Smooth muscle cell (in vitro differentiated cells): ENCODE results near the gene FPGS. TPM values are rescaled to one million over a fixed set of nuclear protein-coding genes. Genes with fewer than 3 reads are reported as not detected.

Experiments used
- DNase-seq: peaks from one replicate; lab custom pipeline; 2025; ENCODE audit not compliant: unreplicated experiment; lab: John Stamatoyannopoulos, UW
- H2AFZ ChIP-seq: fragments of 200-600 bp; sonication (generic); 2 replicates; pipeline ENCODE4 v1.6.0; 2016; ENCODE audit warnings: antibody characterized with exemption, low read depth, mild to moderate bottlenecking
- H3F3A ChIP-seq: fragments of 200-600 bp; sonication (generic); 2 replicates; pipeline ENCODE4 v1.6.0; 2017; ENCODE audit warnings: antibody characterized with exemption, low read depth
- H3K27ac ChIP-seq: fragments of 200-600 bp; sonication (generic); 2 replicates; pipeline ENCODE4 v1.5.1; 2016; ENCODE audit warnings: low read depth, mild to moderate bottlenecking
- H3K27me3 ChIP-seq: fragments of 200-600 bp; sonication (generic); 2 replicates; pipeline ENCODE4 v1.6.1; 2016; ENCODE audit warnings: low read depth, mild to moderate bottlenecking
- H3K36me3 ChIP-seq: fragments of 200-600 bp; sonication (generic); 2 replicates; pipeline ENCODE4 v1.5.1; 2016; ENCODE audit warnings: low read depth
- H3K4me1 ChIP-seq: fragments of 200-600 bp; sonication (generic); 2 replicates; pipeline ENCODE4 v1.5.1; 2016; ENCODE audit warnings: low read depth
- H3K4me2 ChIP-seq: fragments of 200-600 bp; sonication (generic); 2 replicates; pipeline ENCODE4 v1.6.0; 2016; ENCODE audit warnings: mild to moderate bottlenecking
- H3K4me3 ChIP-seq: fragments of 200-600 bp; sonication (generic); 2 replicates; pipeline ENCODE4 v1.5.1; 2016; ENCODE audit warnings: mild to moderate bottlenecking
- H3K79me2 ChIP-seq: fragments of 200-600 bp; sonication (generic); 2 replicates; pipeline ENCODE4 v1.6.0; 2016; ENCODE audit warnings: low read depth, mild to moderate bottlenecking
- H3K9ac ChIP-seq: fragments of 200-600 bp; sonication (generic); 2 replicates; pipeline ENCODE4 v1.6.0; 2016; ENCODE audit warnings: low read depth
- H3K9me3 ChIP-seq: fragments of 200-600 bp; sonication (generic); replicated peaks from 2 replicates; pipeline ENCODE4 v1.5.1; 2016; ENCODE audit warnings: low read depth
- H4K20me1 ChIP-seq: fragments of 200-600 bp; sonication (generic); 2 replicates; pipeline ENCODE4 v1.6.0; 2016; ENCODE audit warnings: low read depth
- WGBS: methylation state at CpG from one replicate; pipeline ENCODE4 v1.1.7; 2016; ENCODE audit warnings: low lambda C conversion rate; 5-methylcytosine and 5-hydroxymethylcytosine counted together
- polyA plus RNA-seq: library from polyadenylated mRNA; unstranded; fragments of >200 nt; fragmentation: Nextera tagmentation; extraction: Ambion mirVana; gene quantifications from 2 replicates; pipeline ENCODE4 v1.2.1, GENCODE V29; 2016
- total RNA-seq: library from RNA; depleted of rRNA; stranded (reverse); fragments of >200 nt; gene quantifications from 2 replicates; pipeline ENCODE4 v1.2.3, GENCODE V29; 2014
- TF ChIP-seq, protein P1 (sequence below): fragments of 200-600 bp; sonication (generic); IDR thresholded peaks from 2 replicates; pipeline ENCODE4 v1.5.1; 2017; ENCODE audit warnings: borderline replicate concordance, mild to moderate bottlenecking, antibody characterized with exemption; ENCODE audit not compliant: insufficient read depth, poor library complexity, severe bottlenecking

Gene FPGS
- total and polyA plus RNA-seq, 2 experiments from 2014 or later: 12.9 to 34.9 TPM

- no peaks in the 10 kb centered on the region for H3K36me3 ChIP-seq
- peaks cover 4% of the 10 kb centered on the region for H3K4me1 ChIP-seq
- H3K27ac ChIP-seq: peak overlapping the region; percentile 40
- peak overlapping the region; percentile 36 for H3K9ac ChIP-seq
- no peaks in the 10 kb centered on the region for H3K27me3 ChIP-seq
- WGBS: 6% methylated on average over 34 of the region's 34 CpGs
- peak overlapping the region; percentile 36 for H3K4me3 ChIP-seq
- H3K79me2 ChIP-seq: no peaks in the 10 kb centered on the region
- H2AFZ ChIP-seq: peak overlapping the region; percentile 53
- peak; percentile 32 for DNase-seq
- H3F3A ChIP-seq: no peaks in the 10 kb centered on the region
- H3K9me3 ChIP-seq: no peaks in the 10 kb centered on the region
- H3K4me2 ChIP-seq: peak overlapping the region; percentile 83
- TF ChIP-seq, protein P1, sequence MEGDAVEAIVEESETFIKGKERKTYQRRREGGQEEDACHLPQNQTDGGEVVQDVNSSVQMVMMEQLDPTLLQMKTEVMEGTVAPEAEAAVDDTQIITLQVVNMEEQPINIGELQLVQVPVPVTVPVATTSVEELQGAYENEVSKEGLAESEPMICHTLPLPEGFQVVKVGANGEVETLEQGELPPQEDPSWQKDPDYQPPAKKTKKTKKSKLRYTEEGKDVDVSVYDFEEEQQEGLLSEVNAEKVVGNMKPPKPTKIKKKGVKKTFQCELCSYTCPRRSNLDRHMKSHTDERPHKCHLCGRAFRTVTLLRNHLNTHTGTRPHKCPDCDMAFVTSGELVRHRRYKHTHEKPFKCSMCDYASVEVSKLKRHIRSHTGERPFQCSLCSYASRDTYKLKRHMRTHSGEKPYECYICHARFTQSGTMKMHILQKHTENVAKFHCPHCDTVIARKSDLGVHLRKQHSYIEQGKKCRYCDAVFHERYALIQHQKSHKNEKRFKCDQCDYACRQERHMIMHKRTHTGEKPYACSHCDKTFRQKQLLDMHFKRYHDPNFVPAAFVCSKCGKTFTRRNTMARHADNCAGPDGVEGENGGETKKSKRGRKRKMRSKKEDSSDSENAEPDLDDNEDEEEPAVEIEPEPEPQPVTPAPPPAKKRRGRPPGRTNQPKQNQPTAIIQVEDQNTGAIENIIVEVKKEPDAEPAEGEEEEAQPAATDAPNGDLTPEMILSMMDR: no peak
- H4K20me1 ChIP-seq: no peaks in the 10 kb centered on the region
Measured at GRCh38 chr9:127828262-127829031, 25.8 kb downstream of the FPGS start.

DNA sequence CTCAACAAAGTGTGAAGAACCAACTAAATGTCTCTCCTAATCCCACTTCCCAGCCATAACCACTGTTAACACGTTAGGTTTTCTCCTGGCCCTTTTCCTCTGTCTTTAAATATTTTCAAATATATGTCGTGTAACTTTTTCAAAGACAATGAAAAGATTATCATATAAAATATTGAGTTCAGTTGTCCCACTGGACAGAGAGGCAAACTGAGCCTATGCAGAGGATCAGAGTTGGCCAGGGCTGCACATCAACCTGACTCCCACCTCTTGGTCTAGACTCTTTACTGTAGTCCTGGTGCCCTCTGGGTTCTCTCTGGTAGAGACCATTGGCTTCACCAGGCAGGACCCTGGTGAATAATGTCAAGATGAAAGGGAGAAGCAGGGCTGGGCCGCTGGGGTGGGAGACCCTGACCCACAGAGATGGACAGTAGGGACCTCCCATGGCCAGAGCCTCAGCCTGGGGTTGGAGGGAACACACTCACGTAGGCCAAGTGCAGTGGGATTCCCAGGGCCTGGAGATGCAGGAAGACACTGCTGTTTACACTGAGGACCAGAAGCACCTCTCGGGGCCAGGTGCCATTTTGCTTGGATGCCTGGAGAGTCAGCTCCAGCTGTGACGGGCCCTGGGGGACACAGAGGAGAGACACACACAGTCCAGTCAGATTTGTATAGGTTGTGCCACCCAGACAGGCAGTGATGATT, 26.7 kb downstream of the FPGS start:
- 84% methylated on average over 6 of the region's 6 CpGs for WGBS
- H3K4me3 ChIP-seq: no peak overlapping the region
- no peak overlapping the region for H3K9ac ChIP-seq
- no peak overlapping the region for H3K4me2 ChIP-seq
- no peaks in the 10 kb centered on the region for H3F3A ChIP-seq
- peaks cover 4% of the 10 kb centered on the region for H3K4me1 ChIP-seq
- no peaks in the 10 kb centered on the region for H3K9me3 ChIP-seq
- no peaks in the 10 kb centered on the region for H3K79me2 ChIP-seq
- no peaks in the 10 kb centered on the region for H3K36me3 ChIP-seq
- TF ChIP-seq, protein P1: no peak
- H3K27ac ChIP-seq: peak overlapping the region; percentile 40
- H3K27me3 ChIP-seq: no peaks in the 10 kb centered on the region
- no peaks in the 10 kb centered on the region for H4K20me1 ChIP-seq
- DNase-seq: no peak
- no peak overlapping the region for H2AFZ ChIP-seq

- Histone ChIP-seq H3K4me3 (no peak overlapping the region), H3F3A (peaks cover 4% of the 10 kb centered on the region), H3K9me3 (no peaks in the 10 kb centered on the region), H4K20me1 (no peaks in the 10 kb centered on the region), H3K27ac (no peak overlapping the region), H3K27me3 (no peaks in the 10 kb centered on the region), H3K4me2 (no peak overlapping the region), H3K4me1 (peaks cover 10% of the 10 kb centered on the region), H3K79me2 (no peaks in the 10 kb centered on the region), H2AFZ (no peak overlapping the region), H3K9ac (no peak overlapping the region), H3K36me3 (no peaks in the 10 kb centered on the region)
- TF ChIP-seq, protein P1: no peak
- WGBS: 84% methylated on average over 7 of the region's 7 CpGs
- DNase-seq: no peak
Measured at GRCh38 chr9:127832248-127832647, 29.6 kb downstream of the FPGS start.
